ENCODE results near the gene HLA-DRB5. TPM values are rescaled to one million over a fixed set of nuclear protein-coding genes. Genes with fewer than 3 reads are reported as not detected.

Gene HLA-DRB5
- total RNA-seq, 1 experiment from 2014 or later: not detected

DNA sequence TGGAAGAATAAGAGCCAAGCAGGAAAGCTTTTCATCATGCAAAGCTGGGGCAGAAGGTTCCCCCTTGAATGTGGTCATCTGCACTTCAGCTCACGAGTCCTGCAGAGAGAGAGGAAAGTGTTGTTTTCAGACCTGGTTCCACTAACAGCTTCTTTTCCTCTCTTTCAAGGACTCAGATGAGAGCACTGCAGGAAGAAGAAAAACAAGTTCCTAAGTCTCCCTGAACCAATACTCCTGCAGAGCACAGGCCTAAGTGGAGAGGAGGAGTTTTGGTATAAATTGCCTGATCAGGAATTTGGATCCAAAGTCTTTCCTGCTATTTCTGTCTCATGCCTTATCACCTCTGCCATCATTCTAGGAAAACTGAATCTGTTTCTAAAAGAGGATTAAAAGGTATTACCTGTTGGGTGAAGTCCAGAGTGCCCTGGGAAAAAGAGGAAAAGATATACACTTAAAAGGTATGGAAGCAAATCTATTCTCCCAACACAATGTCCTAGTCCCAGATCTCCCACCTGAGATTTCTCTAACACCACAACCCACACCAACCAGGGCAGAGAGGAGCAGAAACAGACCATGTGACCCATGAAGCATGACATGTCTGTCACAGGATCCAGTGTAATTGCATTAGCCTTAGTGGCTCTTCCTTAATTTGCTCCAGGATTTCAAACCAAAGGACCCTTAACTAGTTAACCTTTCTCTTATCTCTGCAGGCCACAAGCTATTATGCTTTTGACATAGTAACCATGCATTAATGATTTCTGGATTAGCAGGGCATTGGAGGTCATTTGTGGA, 12.2 kb downstream of the HLA-DRB5 start:
- intact Hi-C loops (cut with micrococcal nuclease; ENCODE audit: unreplicated experiment): no loop called here

DNA sequence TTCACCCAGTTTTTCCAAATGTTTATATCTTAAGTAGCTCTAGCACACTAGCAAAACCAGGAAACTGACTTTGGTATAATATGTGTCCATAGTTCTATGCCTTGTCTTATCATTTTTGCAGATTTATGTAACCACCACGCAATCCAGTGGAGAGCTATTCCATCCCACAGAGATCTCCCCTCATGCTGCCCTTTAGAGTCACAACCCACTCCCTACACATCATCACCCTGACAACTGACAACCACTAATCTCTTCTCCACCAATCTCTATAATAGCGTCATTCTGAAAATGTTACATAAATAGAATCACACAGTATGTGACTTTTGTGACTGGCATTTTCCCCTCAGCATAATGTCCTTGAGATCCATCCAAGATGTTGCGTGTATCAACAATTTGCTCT, 29.1 kb downstream of the HLA-DRB5 start:
- TF ChIP-seq, protein P1, sequence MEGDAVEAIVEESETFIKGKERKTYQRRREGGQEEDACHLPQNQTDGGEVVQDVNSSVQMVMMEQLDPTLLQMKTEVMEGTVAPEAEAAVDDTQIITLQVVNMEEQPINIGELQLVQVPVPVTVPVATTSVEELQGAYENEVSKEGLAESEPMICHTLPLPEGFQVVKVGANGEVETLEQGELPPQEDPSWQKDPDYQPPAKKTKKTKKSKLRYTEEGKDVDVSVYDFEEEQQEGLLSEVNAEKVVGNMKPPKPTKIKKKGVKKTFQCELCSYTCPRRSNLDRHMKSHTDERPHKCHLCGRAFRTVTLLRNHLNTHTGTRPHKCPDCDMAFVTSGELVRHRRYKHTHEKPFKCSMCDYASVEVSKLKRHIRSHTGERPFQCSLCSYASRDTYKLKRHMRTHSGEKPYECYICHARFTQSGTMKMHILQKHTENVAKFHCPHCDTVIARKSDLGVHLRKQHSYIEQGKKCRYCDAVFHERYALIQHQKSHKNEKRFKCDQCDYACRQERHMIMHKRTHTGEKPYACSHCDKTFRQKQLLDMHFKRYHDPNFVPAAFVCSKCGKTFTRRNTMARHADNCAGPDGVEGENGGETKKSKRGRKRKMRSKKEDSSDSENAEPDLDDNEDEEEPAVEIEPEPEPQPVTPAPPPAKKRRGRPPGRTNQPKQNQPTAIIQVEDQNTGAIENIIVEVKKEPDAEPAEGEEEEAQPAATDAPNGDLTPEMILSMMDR (IDR thresholded peaks at IDR 0.05; ENCODE audit: insufficient read depth in 1 of 2, low read depth in 1 of 2, low read length in 1 of 2, severe bottlenecking in 1 of 2, unreplicated experiment in 1 of 2): no peak
- Mint-ChIP-seq H3K36me3 (ENCODE audit: insufficient read depth, unreplicated experiment) (no peaks in the 10 kb centered on the region), H3K4me1 (ENCODE audit: low read depth, unreplicated experiment) (no peaks in the 10 kb centered on the region), H3K9me3 (ENCODE audit: unreplicated experiment) (no peaks in the 10 kb centered on the region), H3K27me3 (ENCODE audit: insufficient read depth, unreplicated experiment) (peaks cover 21% of the 10 kb centered on the region), H3K4me3 (ENCODE audit: unreplicated experiment) (no peak overlapping the region), H3K27ac (ENCODE audit: unreplicated experiment) (no peak overlapping the region)
- Histone ChIP-seq H3K36me3 (ENCODE audit: control insufficient read depth, insufficient read depth, low read length) (no peaks in the 10 kb centered on the region), H3K4me1 (no peaks in the 10 kb centered on the region), H3K9me3 (no peaks in the 10 kb centered on the region), H3K27me3 (replicated peaks; ENCODE audit: control insufficient read depth, insufficient read depth, low read length) (no peaks in the 10 kb centered on the region), H3K4me3 (ENCODE audit: low read depth, low read length) (no peak overlapping the region)
- intact Hi-C loops (cut with micrococcal nuclease; ENCODE audit: unreplicated experiment): no loop called here
- DNase-seq: no peak
- BruUV-seq (replicated peaks): no TSS peak
- ChIA-PET CTCF (no interaction called here), POLR2A (no interaction called here)

More for the DNA sequence above, 12.2 kb downstream of the HLA-DRB5 start:
- Histone ChIP-seq H3K9me3 (no peaks in the 10 kb centered on the region), H3K4me1 (no peaks in the 10 kb centered on the region), H3K27me3 (replicated peaks; ENCODE audit: control insufficient read depth, insufficient read depth, low read length) (no peaks in the 10 kb centered on the region), H3K4me3 (ENCODE audit: low read depth, low read length) (no peak overlapping the region), H3K36me3 (ENCODE audit: control insufficient read depth, insufficient read depth, low read length) (no peaks in the 10 kb centered on the region)
- ChIA-PET CTCF (no interaction called here), POLR2A (no interaction called here)
- TF ChIP-seq, protein P1 (IDR thresholded peaks at IDR 0.05; ENCODE audit: insufficient read depth in 1 of 2, low read depth in 1 of 2, low read length in 1 of 2, severe bottlenecking in 1 of 2, unreplicated experiment in 1 of 2): no peak
- Mint-ChIP-seq H3K27ac (ENCODE audit: unreplicated experiment) (no peak overlapping the region), H3K9me3 (ENCODE audit: unreplicated experiment) (no peaks in the 10 kb centered on the region), H3K36me3 (ENCODE audit: insufficient read depth, unreplicated experiment) (no peaks in the 10 kb centered on the region), H3K4me3 (ENCODE audit: unreplicated experiment) (no peak overlapping the region), H3K27me3 (ENCODE audit: insufficient read depth, unreplicated experiment) (peaks cover 6% of the 10 kb centered on the region), H3K4me1 (ENCODE audit: low read depth, unreplicated experiment) (no peaks in the 10 kb centered on the region)
- DNase-seq: no peak
- no TSS peak for BruUV-seq (replicated peaks)

DNA sequence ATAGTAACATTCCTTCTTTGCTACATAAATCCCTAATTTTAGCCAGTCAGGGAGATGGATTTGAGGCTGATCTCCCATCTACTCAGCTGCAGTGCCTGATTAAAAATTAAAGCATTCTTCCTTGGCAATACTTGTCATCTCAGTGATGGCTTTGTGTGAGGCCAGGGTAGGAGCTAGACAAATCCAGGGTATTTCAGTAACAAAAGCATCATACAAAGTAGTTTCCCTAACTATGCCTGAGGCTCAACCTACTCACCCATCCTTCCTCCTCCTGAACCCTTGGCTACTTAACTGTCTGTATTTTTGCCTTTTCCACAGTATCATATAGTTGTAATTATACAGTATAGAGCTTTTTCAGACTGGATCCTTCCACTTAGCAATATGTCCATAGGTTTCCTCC, 37.7 kb downstream of the HLA-DRB5 start:
- Mint-ChIP-seq H3K4me1 (ENCODE audit: low read depth, unreplicated experiment) (no peaks in the 10 kb centered on the region), H3K4me3 (ENCODE audit: unreplicated experiment) (no peak overlapping the region), H3K27me3 (ENCODE audit: insufficient read depth, unreplicated experiment) (peaks cover 13% of the 10 kb centered on the region), H3K9me3 (ENCODE audit: unreplicated experiment) (no peaks in the 10 kb centered on the region), H3K36me3 (ENCODE audit: insufficient read depth, unreplicated experiment) (no peaks in the 10 kb centered on the region), H3K27ac (ENCODE audit: unreplicated experiment) (no peak overlapping the region)
- H3K36me3 ChIP-seq (ENCODE audit: control insufficient read depth, insufficient read depth, low read length): no peaks in the 10 kb centered on the region
- POLR2A ChIA-PET: no interaction called here
- DNase-seq: no peak
- no peak overlapping the region for H3K4me3 ChIP-seq (ENCODE audit: low read depth, low read length)
- no peaks in the 10 kb centered on the region for H3K4me1 ChIP-seq
- H3K27me3 ChIP-seq (replicated peaks; ENCODE audit: control insufficient read depth, insufficient read depth, low read length): no peaks in the 10 kb centered on the region
- no peaks in the 10 kb centered on the region for H3K9me3 ChIP-seq
- intact Hi-C loops (cut with micrococcal nuclease; ENCODE audit: unreplicated experiment): no loop called here
- TF ChIP-seq, protein P1 (IDR thresholded peaks at IDR 0.05; ENCODE audit: insufficient read depth in 1 of 2, low read depth in 1 of 2, low read length in 1 of 2, severe bottlenecking in 1 of 2, unreplicated experiment in 1 of 2): no peak
- no TSS peak for BruUV-seq (replicated peaks)
- CTCF ChIA-PET: no interaction called here
